ENCODE measurements around the gene CABCOCO1.

CABCOCO1 gene

GRCh38 chr10:61780732-61781131 is 118.0 kb downstream of the CABCOCO1 start:
- ATAC-seq (ENCODE audit: insufficient read depth, low read depth) (no peak), DNase-seq (no peak)
- H2AFZ ChIP-seq (ENCODE audit: low read depth, low read length) = no peak overlapping the region
- H3K9me3 ChIP-seq (ENCODE audit: insufficient read depth, low read length, severe bottlenecking) = no peaks in the 10 kb centered on the region
- no peaks in the 10 kb centered on the region for H3K27me3 ChIP-seq (ENCODE audit: insufficient read depth, low read length, poor library complexity)
- no peaks in the 10 kb centered on the region for H3K4me1 ChIP-seq (ENCODE audit: insufficient read depth, low read length)
- no peaks in the 10 kb centered on the region for H4K20me1 ChIP-seq (ENCODE audit: insufficient read depth, low read length)
- H3K36me3 ChIP-seq (ENCODE audit: insufficient read depth, low read length) = no peaks in the 10 kb centered on the region
- H3K4me3 ChIP-seq (ENCODE audit: low read depth in 1 of 2, low read length in 2 of 2) = no peak overlapping the region
- no peak overlapping the region for H3K27ac ChIP-seq (ENCODE audit: low read length)
- no peak overlapping the region for H3K4me2 ChIP-seq (ENCODE audit: insufficient read depth, low read length)
- H3K79me2 ChIP-seq (ENCODE audit: insufficient read depth, low read length) = no peaks in the 10 kb centered on the region
- TF ChIP-seq CTCF (IDR thresholded peaks at IDR 0.05; ENCODE audit: borderline replicate concordance, extremely low read depth, low read length, poor library complexity, severe bottlenecking) (no peak), EZH2 (IDR thresholded peaks at IDR 0.05; ENCODE audit: borderline replicate concordance, low read depth, low read length, severe bottlenecking) (no peak)
- H3K9ac ChIP-seq (ENCODE audit: low read depth, low read length) = no peak overlapping the region

- Histone ChIP-seq H3K27me3 (ENCODE audit: insufficient read depth, low read length, poor library complexity) (no peaks in the 10 kb centered on the region), H3K9me3 (ENCODE audit: insufficient read depth, low read length, severe bottlenecking) (no peaks in the 10 kb centered on the region), H3K79me2 (ENCODE audit: insufficient read depth, low read length) (no peaks in the 10 kb centered on the region), H3K9ac (ENCODE audit: low read depth, low read length) (no peak overlapping the region), H3K36me3 (ENCODE audit: insufficient read depth, low read length) (no peaks in the 10 kb centered on the region), H2AFZ (ENCODE audit: low read depth, low read length) (no peak overlapping the region), H3K4me3 (ENCODE audit: low read depth in 1 of 2, low read length in 2 of 2) (no peak overlapping the region), H3K4me1 (ENCODE audit: insufficient read depth, low read length) (no peaks in the 10 kb centered on the region), H3K27ac (ENCODE audit: low read length) (no peak overlapping the region), H4K20me1 (ENCODE audit: insufficient read depth, low read length) (no peaks in the 10 kb centered on the region), H3K4me2 (ENCODE audit: insufficient read depth, low read length) (no peak overlapping the region)
- DNase-seq (no peak), ATAC-seq (ENCODE audit: insufficient read depth, low read depth) (no peak)
- TF ChIP-seq CTCF (IDR thresholded peaks at IDR 0.05; ENCODE audit: borderline replicate concordance, extremely low read depth, low read length, poor library complexity, severe bottlenecking) (no peak), EZH2 (IDR thresholded peaks at IDR 0.05; ENCODE audit: borderline replicate concordance, low read depth, low read length, severe bottlenecking) (no peak)
Measured at GRCh38 chr10:61781969-61782403, 119.3 kb downstream of the CABCOCO1 start.

GRCh38 chr10:61784354-61785133 is 121.8 kb downstream of the CABCOCO1 start:
- Histone ChIP-seq H3K27me3 (ENCODE audit: insufficient read depth, low read length, poor library complexity) (no peaks in the 10 kb centered on the region), H3K27ac (ENCODE audit: low read length) (no peak overlapping the region), H3K79me2 (ENCODE audit: insufficient read depth, low read length) (no peaks in the 10 kb centered on the region), H3K4me2 (ENCODE audit: insufficient read depth, low read length) (no peak overlapping the region), H3K9ac (ENCODE audit: low read depth, low read length) (no peak overlapping the region), H3K4me3 (ENCODE audit: low read depth in 1 of 2, low read length in 2 of 2) (no peak overlapping the region), H3K9me3 (ENCODE audit: insufficient read depth, low read length, severe bottlenecking) (no peaks in the 10 kb centered on the region), H2AFZ (ENCODE audit: low read depth, low read length) (no peak overlapping the region), H3K4me1 (ENCODE audit: insufficient read depth, low read length) (no peaks in the 10 kb centered on the region), H4K20me1 (ENCODE audit: insufficient read depth, low read length) (no peaks in the 10 kb centered on the region), H3K36me3 (ENCODE audit: insufficient read depth, low read length) (no peaks in the 10 kb centered on the region)
- TF ChIP-seq CTCF (IDR thresholded peaks at IDR 0.05; ENCODE audit: borderline replicate concordance, extremely low read depth, low read length, poor library complexity, severe bottlenecking) (no peak), EZH2 (IDR thresholded peaks at IDR 0.05; ENCODE audit: borderline replicate concordance, low read depth, low read length, severe bottlenecking) (no peak)
- no peak for DNase-seq
- ATAC-seq (ENCODE audit: insufficient read depth, low read depth) = no peak

All from DND-41 (cell line).